Keratinocyte (primary cell): ENCODE results near the gene SCUBE3. TPM values are rescaled to one million over a fixed set of nuclear protein-coding genes. Genes with fewer than 3 reads are reported as not detected.

Experiments used
- DNase-seq: peaks from one replicate; pipeline ENCODE4 v3.0.0-alpha.2; 2011; ENCODE audit warnings: low read depth, missing footprints, low spot score
- FAIRE-seq: peaks from 2 replicates; lab custom pipeline; 2011; peaks lifted over from hg19 to GRCh38; lab: Jason Lieb, UNC
- H2AFZ ChIP-seq: 2 replicates; pipeline ENCODE4 v1.6.0; 2012; ENCODE audit warnings: low read length, control low read depth, inconsistent platforms; ENCODE audit not compliant: control insufficient read depth
- H3K27ac ChIP-seq: 2 replicates; pipeline ENCODE4 v1.5.1; 2011; ENCODE audit warnings: low read length; ENCODE audit not compliant: control insufficient read depth, insufficient read depth
- H3K27me3 ChIP-seq: 3 replicates; pipeline ENCODE4 v1.6.0; 2011; ENCODE audit warnings: low read length; ENCODE audit not compliant: control insufficient read depth, insufficient read depth; ENCODE audit errors: extremely low read depth
- H3K36me3 ChIP-seq, 2 experiments: 2 replicates in 1 of 2; 3 replicates in 1 of 2; pipeline ENCODE4 v1.5.1; 2011; ENCODE audit warnings: low read length in 2 of 2, mild to moderate bottlenecking in 1 of 2; ENCODE audit not compliant: control insufficient read depth in 2 of 2, insufficient read depth in 2 of 2; ENCODE audit errors: extremely low read depth in 1 of 2
- H3K4me1 ChIP-seq: 3 replicates; pipeline ENCODE4 v1.5.1; 2011; ENCODE audit warnings: low read length; ENCODE audit not compliant: control insufficient read depth, insufficient read depth; ENCODE audit errors: extremely low read depth
- H3K4me2 ChIP-seq: 3 replicates; pipeline ENCODE4 v1.6.0; 2011; ENCODE audit warnings: low read depth, low read length; ENCODE audit not compliant: control insufficient read depth, insufficient read depth; ENCODE audit errors: extremely low read depth
- H3K4me3 ChIP-seq, 3 experiments: fragments of 200-600 bp in 1 of 3; sonication (generic) in 1 of 3; 2 replicates in 2 of 3; 3 replicates in 1 of 3; pipeline ENCODE4 v1.5.1; 2011 to 2016; ENCODE audit warnings: low read length in 3 of 3, mild to moderate bottlenecking in 3 of 3, control low read depth in 2 of 3, inconsistent platforms in 1 of 3, low read depth in 1 of 3, mixed read lengths in 1 of 3, mixed run types in 1 of 3, moderate library complexity in 1 of 3; ENCODE audit not compliant: control insufficient read depth in 2 of 3, insufficient read depth in 2 of 3; ENCODE audit errors: extremely low read depth in 1 of 3
- H3K79me2 ChIP-seq: 2 replicates; pipeline ENCODE4 v1.6.0; 2012; ENCODE audit warnings: low read length; ENCODE audit not compliant: control insufficient read depth, insufficient read depth
- H3K9ac ChIP-seq: 3 replicates; pipeline ENCODE4 v1.6.0; 2011; ENCODE audit warnings: low read length; ENCODE audit not compliant: control insufficient read depth, insufficient read depth; ENCODE audit errors: extremely low read depth
- H3K9me1 ChIP-seq: 3 replicates; pipeline ENCODE4 v1.6.0; 2011; ENCODE audit warnings: low read length; ENCODE audit not compliant: control insufficient read depth, insufficient read depth; ENCODE audit errors: extremely low read depth
- H3K9me3 ChIP-seq: 2 replicates; pipeline ENCODE4 v1.5.1; 2012; ENCODE audit warnings: low read depth, low read length; ENCODE audit not compliant: control insufficient read depth
- H4K20me1 ChIP-seq: 3 replicates; pipeline ENCODE4 v1.6.0; 2011; ENCODE audit warnings: low read length; ENCODE audit not compliant: control insufficient read depth, insufficient read depth; ENCODE audit errors: extremely low read depth
- EZH2 ChIP-seq: IDR thresholded peaks from one replicate; pipeline ENCODE4 v1.6.1; 2012; ENCODE audit warnings: inconsistent platforms, mild to moderate bottlenecking, low read length, moderate library complexity
- dilution Hi-C: fragments of 300-500 bp; cut with MboI; formaldehyde crosslinking; loops from one replicate; pipeline ENCODE4 v1.7.0; 2020; ENCODE audit warnings: low sequenced_read_pairs; ENCODE audit not compliant: extremely low pct_ligation_motif_present
- polyA plus RNA-seq, 5 experiments: library from polyadenylated mRNA; depleted of rRNA in 3 of 5; stranded (reverse) in 3 of 5; stranded (forward) in 1 of 5; unstranded in 1 of 5; fragments of >200 nt; gene quantifications; 1 replicate in 1 of 5; 2 replicates in 3 of 5; 3 replicates in 1 of 5; pipeline versions ENCODE4 v1.2.1 to v1.2.3, GENCODE V29; 2011 to 2012; ENCODE audit warnings: missing spikeins in 2 of 5, low read depth in 1 of 5, low replicate concordance in 1 of 5
- TF ChIP-seq, protein P1 (sequence below), 3 experiments: IDR thresholded peaks in 1 of 3; conservative IDR thresholded peaks in 1 of 3; optimal IDR thresholded peaks in 1 of 3; 2 replicates in 2 of 3; 3 replicates in 1 of 3; pipeline versions ENCODE3 to v1.5.1; 2011; ENCODE audit warnings: low read length in 3 of 3, mild to moderate bottlenecking in 3 of 3, moderate library complexity in 2 of 3, control low read depth in 1 of 3, inconsistent platforms in 1 of 3; ENCODE audit not compliant: insufficient read depth in 2 of 3; ENCODE audit errors: extremely low read depth in 1 of 3

SCUBE3 gene
- polyA plus RNA-seq, 1 donor (not counting 4 experiments of a cell fraction or from before 2014, with no cell fraction given): 0.01 TPM

DNA sequence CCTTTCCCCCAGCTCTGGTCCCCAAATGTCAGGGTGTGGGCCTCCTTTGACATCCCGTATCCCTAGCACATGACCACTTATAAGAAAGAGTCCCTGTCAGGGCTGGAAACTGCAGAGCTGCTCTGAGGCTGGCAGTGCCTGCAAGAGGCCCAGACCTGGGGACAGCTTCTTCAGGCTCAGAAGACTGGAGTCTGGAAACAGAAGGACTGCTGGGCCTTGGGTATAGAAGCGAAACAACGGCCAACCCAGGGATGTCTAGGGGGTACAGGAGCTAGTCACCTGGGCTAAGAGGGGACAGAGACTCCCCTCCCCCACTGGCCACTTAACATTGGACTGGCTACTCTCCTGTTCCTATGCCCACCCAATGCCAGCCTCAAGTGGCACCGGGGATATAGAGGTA, 4.7 kb downstream of the SCUBE3 start:
- dilution Hi-C loops: no loop called here
- Histone ChIP-seq H3K79me2 (no peaks in the 10 kb centered on the region), H3K9ac (no peak overlapping the region), H3K9me1 (no peaks in the 10 kb centered on the region), H3K9me3 (no peaks in the 10 kb centered on the region), H3K27ac (no peak overlapping the region), H3K4me1 (peaks cover 3% of the 10 kb centered on the region), H3K4me3 (no peak overlapping the region), H3K4me2 (no peak overlapping the region), H3K36me3 (no peaks in the 10 kb centered on the region), H3K27me3 (peaks cover 48% of the 10 kb centered on the region), H2AFZ (no peak overlapping the region), H4K20me1 (no peaks in the 10 kb centered on the region)
- FAIRE-seq: no peak
- TF ChIP-seq, protein P1, sequence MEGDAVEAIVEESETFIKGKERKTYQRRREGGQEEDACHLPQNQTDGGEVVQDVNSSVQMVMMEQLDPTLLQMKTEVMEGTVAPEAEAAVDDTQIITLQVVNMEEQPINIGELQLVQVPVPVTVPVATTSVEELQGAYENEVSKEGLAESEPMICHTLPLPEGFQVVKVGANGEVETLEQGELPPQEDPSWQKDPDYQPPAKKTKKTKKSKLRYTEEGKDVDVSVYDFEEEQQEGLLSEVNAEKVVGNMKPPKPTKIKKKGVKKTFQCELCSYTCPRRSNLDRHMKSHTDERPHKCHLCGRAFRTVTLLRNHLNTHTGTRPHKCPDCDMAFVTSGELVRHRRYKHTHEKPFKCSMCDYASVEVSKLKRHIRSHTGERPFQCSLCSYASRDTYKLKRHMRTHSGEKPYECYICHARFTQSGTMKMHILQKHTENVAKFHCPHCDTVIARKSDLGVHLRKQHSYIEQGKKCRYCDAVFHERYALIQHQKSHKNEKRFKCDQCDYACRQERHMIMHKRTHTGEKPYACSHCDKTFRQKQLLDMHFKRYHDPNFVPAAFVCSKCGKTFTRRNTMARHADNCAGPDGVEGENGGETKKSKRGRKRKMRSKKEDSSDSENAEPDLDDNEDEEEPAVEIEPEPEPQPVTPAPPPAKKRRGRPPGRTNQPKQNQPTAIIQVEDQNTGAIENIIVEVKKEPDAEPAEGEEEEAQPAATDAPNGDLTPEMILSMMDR (optimal IDR thresholded peaks at IDR 0.05 in 1 of 3, IDR thresholded peaks at IDR 0.05 in 1 of 3, conservative IDR thresholded peaks at IDR 0.05 in 1 of 3; ENCODE audit: extremely low read depth in 1 of 3, insufficient read depth in 2 of 3, low read length in 3 of 3): no peak
- TF ChIP-seq EZH2: no peak
- DNase-seq: no peak

DNA sequence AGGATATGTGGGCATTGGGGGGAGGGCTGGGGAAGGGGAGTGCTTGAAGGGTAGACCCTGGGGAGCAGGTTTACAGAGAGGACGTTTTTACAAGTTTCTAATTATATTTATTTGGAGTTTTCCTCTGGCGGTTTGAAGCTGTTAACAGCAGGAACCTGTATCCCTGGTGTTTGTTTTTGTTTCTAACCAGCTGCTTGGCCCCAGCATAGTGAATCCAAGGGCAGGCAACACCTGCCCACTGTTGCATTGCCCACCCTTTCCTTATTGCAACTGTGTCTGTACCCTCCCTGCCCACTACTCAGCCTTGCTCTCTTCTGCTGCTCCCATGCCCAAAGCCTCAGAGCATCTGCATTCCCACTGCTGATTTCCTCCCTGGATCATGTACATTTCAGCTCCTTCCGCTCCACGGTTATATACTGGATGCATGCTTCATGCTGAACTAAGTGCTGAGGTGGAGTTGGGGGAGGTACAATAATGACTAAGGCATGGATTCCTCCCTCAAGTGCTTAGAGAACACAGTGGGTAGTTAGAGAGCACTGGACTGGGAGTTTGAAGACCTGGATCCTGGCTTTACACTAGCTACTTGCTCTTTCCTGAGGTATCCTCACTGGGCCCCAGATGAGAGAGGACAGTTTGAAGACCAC, 6.0 kb downstream of the SCUBE3 start:
- H3K36me3 ChIP-seq: no peaks in the 10 kb centered on the region
- DNase-seq (no peak), FAIRE-seq (no peak)
- peaks cover 37% of the 10 kb centered on the region for H3K27me3 ChIP-seq
- no peak overlapping the region for H2AFZ ChIP-seq
- no peaks in the 10 kb centered on the region for H3K4me1 ChIP-seq
- H4K20me1 ChIP-seq: no peaks in the 10 kb centered on the region
- H3K27ac ChIP-seq: no peak overlapping the region
- no peak overlapping the region for H3K4me3 ChIP-seq
- TF ChIP-seq, protein P1 (optimal IDR thresholded peaks at IDR 0.05 in 1 of 3, IDR thresholded peaks at IDR 0.05 in 1 of 3, conservative IDR thresholded peaks at IDR 0.05 in 1 of 3; ENCODE audit: extremely low read depth in 1 of 3, insufficient read depth in 2 of 3, low read length in 3 of 3): no peak
- TF ChIP-seq EZH2: no peak
- no peaks in the 10 kb centered on the region for H3K9me1 ChIP-seq
- no peak overlapping the region for H3K4me2 ChIP-seq
- dilution Hi-C loops: no loop called here
- no peak overlapping the region for H3K9ac ChIP-seq
- H3K79me2 ChIP-seq: no peaks in the 10 kb centered on the region
- H3K9me3 ChIP-seq: no peaks in the 10 kb centered on the region
